ENCODE data around the gene TCF20.

Gene TCF20

DNA sequence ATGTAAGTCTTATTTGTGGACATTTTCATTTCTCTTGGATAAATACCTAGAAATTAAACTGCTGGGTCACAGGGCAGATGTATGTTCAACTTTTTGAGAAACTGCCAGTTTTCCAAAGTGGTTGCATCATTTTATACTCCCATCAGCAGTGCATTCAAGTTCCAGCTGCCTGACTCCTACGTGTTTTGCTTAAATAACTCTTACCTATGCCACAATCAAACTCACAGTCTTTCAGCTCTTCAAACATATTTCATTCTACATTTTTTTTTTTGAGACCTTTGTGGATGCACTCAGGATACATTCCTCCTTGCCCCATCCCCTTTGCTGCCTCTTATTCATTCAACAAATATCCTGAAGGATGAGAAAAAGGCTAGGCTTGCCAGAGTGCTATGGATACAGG lies 9.2 kb downstream of the TCF20 start:
- no peak for DNase-seq (ENCODE audit: low read depth, low spot score)

DNA sequence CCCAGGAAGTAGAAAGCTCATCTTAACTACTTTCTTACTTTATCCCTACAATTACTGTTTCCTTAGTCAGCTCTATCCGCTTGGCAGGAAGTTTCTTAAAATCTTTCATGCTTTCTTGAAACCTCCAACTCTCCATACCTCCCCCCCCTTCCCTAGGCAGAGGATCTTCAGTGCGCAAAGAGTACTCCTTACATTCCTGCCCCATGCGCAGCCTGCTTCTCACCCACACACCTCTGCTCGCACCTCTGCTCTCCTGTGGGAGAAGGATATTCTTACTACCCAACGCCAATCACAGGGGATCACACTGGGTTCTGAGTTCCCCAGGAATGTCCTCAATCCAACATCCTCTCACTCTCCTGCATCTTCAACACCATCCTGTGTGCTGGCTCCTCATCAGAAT lies 12.3 kb downstream of the TCF20 start:
- DNase-seq (ENCODE audit: low read depth, low spot score): no peak

DNA sequence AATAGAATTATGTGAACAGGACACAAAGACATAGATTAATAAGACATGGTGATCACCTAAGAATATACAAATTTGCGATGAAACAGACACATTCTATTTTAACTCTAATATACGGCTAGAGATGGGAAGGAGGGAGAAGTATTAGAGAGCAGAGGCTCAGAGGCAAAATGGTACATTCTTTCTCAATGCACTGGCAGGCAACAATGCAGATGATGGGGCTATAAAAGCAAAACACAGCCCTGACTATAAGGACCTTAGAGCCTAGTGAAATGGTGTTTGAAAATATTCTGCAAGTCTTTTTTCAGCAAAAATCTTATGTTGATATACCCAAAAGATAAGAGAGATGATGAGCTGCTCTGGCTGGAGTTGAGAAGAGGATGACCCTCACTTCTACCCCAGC lies 13.1 kb downstream of the TCF20 start:
- no peak for DNase-seq (ENCODE audit: low read depth, low spot score)

DNA sequence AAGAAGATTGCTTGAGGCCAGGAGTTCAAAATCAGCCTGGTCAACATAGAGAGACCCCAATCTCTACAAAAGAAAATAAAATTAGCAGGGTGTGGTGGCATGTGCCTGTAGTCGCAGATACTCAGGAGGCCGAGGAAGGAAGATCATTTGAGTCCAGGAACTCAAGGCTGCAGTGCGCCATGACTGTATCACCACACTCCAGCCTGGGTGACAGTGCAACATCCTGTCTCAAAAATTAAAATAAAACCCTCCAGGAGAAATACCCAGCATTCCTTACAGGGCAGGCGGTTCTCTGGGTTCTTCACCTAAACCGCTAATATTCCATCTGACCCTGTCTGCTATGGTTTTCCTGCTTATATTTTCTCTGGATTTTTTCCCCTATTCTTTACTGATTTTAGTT lies 13.5 kb downstream of the TCF20 start:
- DNase-seq (ENCODE audit: low read depth, low spot score): no peak

DNA sequence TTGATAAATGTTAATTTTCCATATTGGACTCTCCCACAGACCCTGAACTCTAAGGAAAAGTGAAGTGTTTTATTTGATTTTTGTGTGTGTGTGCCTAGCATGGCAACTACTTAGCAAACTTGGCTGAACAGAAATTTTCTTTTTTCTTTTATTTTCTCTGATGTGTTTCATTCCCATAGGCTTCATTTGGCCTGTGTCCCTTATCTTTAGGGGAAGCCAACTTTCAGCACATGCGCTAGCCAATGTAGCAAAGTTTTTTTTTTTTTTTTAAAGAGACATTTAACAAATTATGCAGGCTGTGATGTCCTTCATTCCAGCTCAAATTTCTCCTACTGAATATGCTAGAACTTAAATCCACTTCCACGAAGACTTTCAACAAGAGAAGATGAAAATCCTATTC lies 14.2 kb downstream of the TCF20 start:
- DNase-seq (ENCODE audit: low read depth, low spot score): no peak

DNA sequence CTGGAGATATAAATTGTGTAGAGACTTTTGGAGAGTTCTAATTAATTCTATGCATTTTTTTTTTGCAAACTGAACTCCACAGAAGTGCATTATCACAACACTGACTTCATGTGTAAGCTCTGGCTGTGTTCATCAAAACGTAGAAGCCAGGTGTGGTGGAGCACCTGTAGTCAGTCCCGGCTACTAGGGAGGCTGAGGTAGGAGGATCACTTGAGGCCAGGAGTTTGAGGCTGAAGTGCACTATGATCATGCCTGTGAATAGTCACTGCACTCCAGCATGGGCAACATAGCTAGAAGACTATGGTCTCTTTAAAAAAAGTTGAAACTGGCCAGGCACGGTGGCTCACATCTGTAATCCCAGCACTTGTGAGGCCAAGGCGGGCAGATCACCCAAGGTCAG lies 20.6 kb downstream of the TCF20 start:
- DNase-seq (ENCODE audit: low read depth, low spot score): no peak

DNA sequence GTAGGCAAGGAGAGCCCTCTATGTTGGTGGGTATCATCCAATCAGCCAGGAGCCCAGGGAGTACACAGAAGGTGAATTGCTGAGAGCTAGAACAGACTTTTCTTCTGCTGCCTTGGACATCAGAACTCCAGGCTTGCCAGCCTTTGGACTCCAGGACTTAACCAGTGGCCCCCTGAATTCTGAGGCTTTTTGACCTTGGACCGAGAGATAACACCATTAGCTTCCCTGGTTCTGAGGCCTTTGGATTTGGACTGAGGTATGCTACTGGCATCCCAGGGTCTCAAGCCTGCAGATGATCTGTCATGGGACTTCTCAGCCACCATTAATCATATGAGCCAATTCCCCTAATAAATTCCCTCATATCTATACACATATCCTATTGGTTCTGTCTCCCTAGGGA lies 21.5 kb downstream of the TCF20 start:
- DNase-seq (ENCODE audit: low read depth, low spot score): no peak

DNA sequence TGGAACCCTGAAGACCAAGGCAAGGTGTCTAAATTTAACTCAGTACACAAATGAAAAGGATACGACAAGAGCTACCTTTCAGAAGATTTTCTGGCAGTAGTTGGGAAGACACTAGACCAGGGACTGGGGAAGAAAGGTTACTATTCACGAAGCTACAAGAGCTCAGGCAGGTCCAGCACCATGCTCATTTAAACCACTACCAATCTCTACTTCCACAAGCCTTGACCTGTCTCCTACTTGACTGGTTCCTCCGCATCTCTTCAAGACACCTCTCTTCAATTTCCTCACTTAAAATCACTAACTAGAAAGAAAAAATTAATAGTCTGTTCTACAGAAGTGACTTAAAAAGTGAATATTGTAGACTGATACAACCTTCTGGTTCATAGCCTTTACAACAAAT lies 22.9 kb downstream of the TCF20 start:
- DNase-seq (ENCODE audit: low read depth, low spot score): no peak

DNA sequence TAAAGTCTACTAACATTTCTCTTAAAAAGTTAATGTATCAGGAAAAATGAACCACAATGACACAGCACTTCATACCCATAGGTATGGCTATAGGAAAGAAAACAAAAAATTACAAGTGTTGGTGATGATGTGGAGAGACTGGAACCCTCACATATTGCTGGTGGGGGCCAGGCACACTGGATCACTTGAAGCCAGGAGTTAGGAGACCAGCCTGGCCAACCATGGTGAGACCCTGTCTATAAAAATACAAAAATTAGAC lies 26.7 kb downstream of the TCF20 start:
- DNase-seq (ENCODE audit: low read depth, low spot score): no peak

DNA sequence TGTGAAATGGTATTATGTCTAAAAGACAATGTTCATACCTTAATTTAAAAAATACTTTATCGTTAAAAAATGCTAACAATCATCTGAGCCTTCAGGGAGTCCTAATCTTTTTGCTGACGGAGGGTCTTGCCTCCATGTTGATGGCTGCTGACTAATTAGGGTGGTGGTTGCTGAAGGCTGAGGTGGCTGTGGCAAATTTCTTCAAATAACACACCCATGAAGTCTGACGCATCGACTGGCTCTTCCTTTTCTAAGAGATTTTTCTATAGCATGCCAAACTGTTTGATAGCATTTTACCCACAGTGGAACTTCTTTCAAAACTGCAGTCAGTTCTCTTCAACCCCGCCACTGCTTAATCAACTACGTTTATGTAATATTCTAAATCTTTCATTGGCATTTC lies 33.6 kb downstream of the TCF20 start:
- DNase-seq (ENCODE audit: low read depth, low spot score): no peak

DNA sequence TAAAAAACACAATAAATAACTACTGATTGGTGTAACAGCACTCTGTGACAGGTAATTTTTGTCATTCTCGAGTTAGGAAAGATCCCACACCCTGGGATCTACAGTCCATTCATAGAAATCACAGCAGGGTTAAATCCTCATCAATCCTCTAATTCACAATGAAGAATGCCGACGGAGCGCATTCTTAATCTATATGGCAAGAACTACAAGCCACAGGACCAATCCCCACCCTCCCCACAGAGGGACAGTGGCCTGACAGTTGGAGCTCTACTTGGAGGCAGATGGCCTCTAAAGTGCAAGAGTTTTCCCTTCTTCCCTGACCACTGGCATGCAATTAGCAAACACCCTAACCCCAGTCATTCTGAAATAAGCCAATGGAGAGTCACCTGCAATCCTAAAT lies 34.2 kb downstream of the TCF20 start:
- no peak for DNase-seq (ENCODE audit: low read depth, low spot score)

DNA sequence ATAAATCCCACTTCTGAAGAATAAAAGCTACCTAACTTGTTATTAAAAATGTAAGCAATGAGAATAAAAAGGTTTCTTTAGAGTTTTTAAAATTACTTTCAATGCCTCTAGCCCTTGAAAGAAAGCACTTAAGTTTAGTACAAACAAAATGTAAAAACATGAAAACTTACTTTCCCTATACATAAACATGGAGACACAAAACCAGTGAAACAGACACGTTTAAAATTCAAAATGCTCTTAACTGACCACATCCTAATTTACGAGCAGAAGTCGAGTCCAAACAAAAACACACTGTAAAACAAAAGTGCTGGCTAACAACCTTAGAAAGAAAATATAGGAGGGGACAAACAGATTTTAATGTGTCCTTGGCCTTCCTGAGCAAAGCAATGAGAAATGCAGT lies 36.6 kb downstream of the TCF20 start:
- DNase-seq (ENCODE audit: low read depth, low spot score): no peak

DNA sequence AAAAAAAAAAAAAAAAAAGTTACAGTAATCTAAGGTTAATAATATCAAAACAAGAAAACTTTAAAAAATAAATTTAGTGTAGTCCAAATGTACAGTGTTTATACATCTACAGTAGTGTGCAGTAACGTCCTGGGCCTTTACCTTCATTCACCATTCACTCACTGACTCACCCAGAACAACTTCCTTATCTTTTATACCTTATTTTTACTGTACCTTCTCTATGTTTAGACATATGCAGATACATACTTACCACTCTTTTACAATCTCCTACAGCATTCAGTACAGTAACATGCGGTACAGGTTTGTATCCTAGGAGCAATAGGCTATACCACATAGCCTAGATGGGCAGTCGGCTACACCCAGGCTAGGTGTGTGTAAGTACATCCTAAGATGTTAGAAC lies 38.5 kb downstream of the TCF20 start:
- DNase-seq (ENCODE audit: low read depth, low spot score): no peak

DNA sequence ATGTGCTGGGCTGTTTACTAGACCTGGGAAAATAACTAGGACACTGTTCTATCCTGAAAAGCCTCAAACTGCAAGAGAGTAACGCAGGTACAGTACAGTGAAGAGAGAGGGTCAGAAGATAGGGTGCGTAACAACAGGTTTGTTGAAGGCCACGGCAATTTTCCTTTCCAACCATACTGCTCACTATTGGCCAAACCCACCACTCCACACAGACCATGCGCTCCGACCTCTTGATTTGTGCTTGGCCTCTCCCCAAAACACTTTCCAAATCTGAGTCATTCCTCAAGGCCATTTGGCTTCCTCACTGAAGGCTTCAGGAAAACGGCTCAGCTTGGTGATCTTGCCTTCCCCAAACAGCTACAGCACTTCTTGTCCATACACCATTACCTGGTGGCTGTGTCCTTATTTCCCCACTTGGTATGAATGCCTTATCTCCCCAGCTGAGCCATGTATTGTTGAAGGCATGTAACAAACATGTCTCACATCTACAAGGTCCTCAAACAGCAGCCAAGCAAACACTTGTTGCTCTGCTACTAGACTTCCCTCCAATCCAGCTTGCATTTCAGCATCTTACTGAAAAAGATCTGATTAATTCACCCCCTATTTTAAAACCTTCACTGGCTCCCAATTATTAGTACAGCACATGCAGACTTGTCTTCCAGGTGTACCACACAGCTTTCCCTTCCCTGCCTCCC lies 40.9 kb downstream of the TCF20 start:
- no peak for DNase-seq (ENCODE audit: low read depth, low spot score)

DNA sequence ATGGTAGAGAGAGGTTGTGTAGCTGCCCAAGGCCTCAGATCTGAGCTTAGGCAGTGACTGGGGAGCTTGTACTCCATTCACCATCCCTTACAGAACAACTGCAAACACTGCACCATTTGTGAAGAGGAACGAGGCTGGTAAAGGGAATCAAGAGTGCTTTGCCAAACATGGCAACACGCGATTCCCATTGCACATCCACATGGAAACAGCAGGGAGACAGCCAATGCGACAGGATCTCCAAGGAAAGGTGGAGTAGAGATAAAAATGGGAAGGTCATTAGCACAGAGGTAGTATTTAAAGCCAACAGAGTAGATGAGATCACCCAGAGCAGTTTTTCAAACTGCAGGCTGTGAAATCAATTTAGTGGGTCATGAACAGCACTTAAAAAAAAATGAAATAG lies 42.0 kb downstream of the TCF20 start:
- DNase-seq (ENCODE audit: low read depth, low spot score): no peak

DNA sequence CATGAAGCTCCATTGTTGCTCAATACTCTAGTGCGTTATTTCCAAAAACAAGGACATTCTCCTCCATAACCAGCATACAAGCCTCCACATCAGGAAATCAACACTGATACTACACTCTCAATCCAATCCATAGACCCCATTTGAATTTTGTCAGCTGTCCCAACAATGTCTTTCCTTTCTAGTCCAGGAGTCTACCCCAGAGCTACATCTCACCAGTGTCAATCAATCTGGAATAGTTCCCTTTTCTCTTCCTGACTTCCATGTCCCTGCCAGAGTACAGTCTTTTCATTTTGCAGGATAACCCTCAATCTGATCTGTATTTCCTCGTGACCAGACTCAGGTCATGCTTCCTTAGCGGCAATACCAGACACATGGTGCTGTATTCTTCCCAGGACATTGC lies 43.0 kb downstream of the TCF20 start:
- DNase-seq (ENCODE audit: low read depth, low spot score): no peak

DNA sequence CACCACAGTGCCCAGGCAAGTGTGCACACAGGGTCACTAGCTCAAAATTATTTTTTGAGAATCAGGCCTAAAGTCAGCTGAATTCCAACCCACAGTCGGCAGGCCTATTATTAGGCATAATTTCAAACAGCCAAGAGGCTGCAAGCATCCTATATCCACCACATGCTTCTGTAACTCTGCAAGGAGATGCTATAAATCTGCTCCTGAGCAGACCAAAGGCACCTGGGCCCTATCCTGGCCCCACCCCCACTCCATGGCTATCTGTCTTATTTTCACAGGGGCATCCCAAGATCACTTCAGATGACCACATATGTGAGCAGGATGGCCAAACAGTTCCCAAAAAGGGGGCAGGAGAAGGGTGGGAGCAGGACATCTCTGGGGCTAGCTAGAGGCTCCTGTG lies 44.6 kb downstream of the TCF20 start:
- no peak for DNase-seq (ENCODE audit: low read depth, low spot score)

DNA sequence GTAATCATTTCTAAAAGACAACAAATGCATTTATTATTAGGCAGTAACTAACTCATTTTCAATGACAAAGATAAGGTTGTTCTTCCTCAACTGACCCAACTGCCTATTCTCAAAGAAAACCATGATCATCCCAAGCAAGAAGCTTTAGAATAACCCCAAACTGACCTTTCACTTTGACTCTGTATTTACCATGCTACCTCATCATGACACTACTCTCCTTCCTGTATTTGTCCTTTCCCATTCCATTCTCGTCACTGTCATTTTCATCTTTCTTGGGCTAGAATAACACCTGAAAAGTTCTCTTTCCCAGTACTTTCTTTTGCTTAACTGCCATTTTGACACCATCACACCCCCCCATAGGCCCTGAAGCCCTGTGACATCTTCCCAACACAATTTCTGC lies 48.3 kb downstream of the TCF20 start:
- DNase-seq (ENCODE audit: low read depth, low spot score): no peak
